Keratinocyte (primary cell): ENCODE data around the gene ZNF236. TPM values are rescaled to one million over a fixed set of nuclear protein-coding genes. Genes with fewer than 3 reads are reported as not detected.
"Not testable (repeated sequence)": the region's sequence is repeated elsewhere in the genome, so short reads cannot be mapped to it uniquely, and the experiment has no call there.

Source experiments
- DNase-seq: peaks from one replicate; pipeline ENCODE4 v3.0.0-alpha.2; 2011; ENCODE audit warnings: low read depth, missing footprints, low spot score
- FAIRE-seq: peaks from 2 replicates; lab custom pipeline; 2011; peaks lifted over from hg19 to GRCh38; lab: Jason Lieb, UNC
- H2AFZ ChIP-seq: 2 replicates; pipeline ENCODE4 v1.6.0; 2012; ENCODE audit warnings: low read length, control low read depth, inconsistent platforms; ENCODE audit not compliant: control insufficient read depth
- H3K27ac ChIP-seq: 2 replicates; pipeline ENCODE4 v1.5.1; 2011; ENCODE audit warnings: low read length; ENCODE audit not compliant: control insufficient read depth, insufficient read depth
- H3K27me3 ChIP-seq: 3 replicates; pipeline ENCODE4 v1.6.0; 2011; ENCODE audit warnings: low read length; ENCODE audit not compliant: control insufficient read depth, insufficient read depth; ENCODE audit errors: extremely low read depth
- H3K36me3 ChIP-seq, 2 experiments: 2 replicates in 1 of 2; 3 replicates in 1 of 2; pipeline ENCODE4 v1.5.1; 2011; ENCODE audit warnings: low read length in 2 of 2, mild to moderate bottlenecking in 1 of 2; ENCODE audit not compliant: control insufficient read depth in 2 of 2, insufficient read depth in 2 of 2; ENCODE audit errors: extremely low read depth in 1 of 2
- H3K4me1 ChIP-seq: 3 replicates; pipeline ENCODE4 v1.5.1; 2011; ENCODE audit warnings: low read length; ENCODE audit not compliant: control insufficient read depth, insufficient read depth; ENCODE audit errors: extremely low read depth
- H3K4me2 ChIP-seq: 3 replicates; pipeline ENCODE4 v1.6.0; 2011; ENCODE audit warnings: low read depth, low read length; ENCODE audit not compliant: control insufficient read depth, insufficient read depth; ENCODE audit errors: extremely low read depth
- H3K4me3 ChIP-seq, 3 experiments: fragments of 200-600 bp in 1 of 3; sonication (generic) in 1 of 3; 2 replicates in 2 of 3; 3 replicates in 1 of 3; pipeline ENCODE4 v1.5.1; 2011 to 2016; ENCODE audit warnings: low read length in 3 of 3, mild to moderate bottlenecking in 3 of 3, control low read depth in 2 of 3, inconsistent platforms in 1 of 3, low read depth in 1 of 3, mixed read lengths in 1 of 3, mixed run types in 1 of 3, moderate library complexity in 1 of 3; ENCODE audit not compliant: control insufficient read depth in 2 of 3, insufficient read depth in 2 of 3; ENCODE audit errors: extremely low read depth in 1 of 3
- H3K79me2 ChIP-seq: 2 replicates; pipeline ENCODE4 v1.6.0; 2012; ENCODE audit warnings: low read length; ENCODE audit not compliant: control insufficient read depth, insufficient read depth
- H3K9ac ChIP-seq: 3 replicates; pipeline ENCODE4 v1.6.0; 2011; ENCODE audit warnings: low read length; ENCODE audit not compliant: control insufficient read depth, insufficient read depth; ENCODE audit errors: extremely low read depth
- H3K9me1 ChIP-seq: 3 replicates; pipeline ENCODE4 v1.6.0; 2011; ENCODE audit warnings: low read length; ENCODE audit not compliant: control insufficient read depth, insufficient read depth; ENCODE audit errors: extremely low read depth
- H3K9me3 ChIP-seq: 2 replicates; pipeline ENCODE4 v1.5.1; 2012; ENCODE audit warnings: low read depth, low read length; ENCODE audit not compliant: control insufficient read depth
- H4K20me1 ChIP-seq: 3 replicates; pipeline ENCODE4 v1.6.0; 2011; ENCODE audit warnings: low read length; ENCODE audit not compliant: control insufficient read depth, insufficient read depth; ENCODE audit errors: extremely low read depth
- EZH2 ChIP-seq: IDR thresholded peaks from one replicate; pipeline ENCODE4 v1.6.1; 2012; ENCODE audit warnings: inconsistent platforms, mild to moderate bottlenecking, low read length, moderate library complexity
- dilution Hi-C: fragments of 300-500 bp; cut with MboI; formaldehyde crosslinking; loops from one replicate; pipeline ENCODE4 v1.7.0; 2020; ENCODE audit warnings: low sequenced_read_pairs; ENCODE audit not compliant: extremely low pct_ligation_motif_present
- polyA minus RNA-seq, 3 experiments: library from RNA; depleted of rRNA, polyadenylated mRNA; stranded (reverse); fragments of >200 nt; gene quantifications; 1 replicate in 1 of 3; 2 replicates in 1 of 3; 3 replicates in 1 of 3; pipeline ENCODE4 v1.2.3, GENCODE V29; 2011
- polyA plus RNA-seq, 5 experiments: library from polyadenylated mRNA; depleted of rRNA in 3 of 5; stranded (reverse) in 3 of 5; stranded (forward) in 1 of 5; unstranded in 1 of 5; fragments of >200 nt; gene quantifications; 1 replicate in 1 of 5; 2 replicates in 3 of 5; 3 replicates in 1 of 5; pipeline versions ENCODE4 v1.2.1 to v1.2.3, GENCODE V29; 2011 to 2012; ENCODE audit warnings: missing spikeins in 2 of 5, low read depth in 1 of 5, low replicate concordance in 1 of 5
- TF ChIP-seq, protein P1 (sequence below), 3 experiments: IDR thresholded peaks in 1 of 3; conservative IDR thresholded peaks in 1 of 3; optimal IDR thresholded peaks in 1 of 3; 2 replicates in 2 of 3; 3 replicates in 1 of 3; pipeline versions ENCODE3 to v1.5.1; 2011; ENCODE audit warnings: low read length in 3 of 3, mild to moderate bottlenecking in 3 of 3, moderate library complexity in 2 of 3, control low read depth in 1 of 3, inconsistent platforms in 1 of 3; ENCODE audit not compliant: insufficient read depth in 2 of 3; ENCODE audit errors: extremely low read depth in 1 of 3

Gene ZNF236
- polyA plus RNA-seq (3.6 to 4.6 TPM (median 4.5 TPM) in 3 replicates), polyA minus RNA-seq (15.4 to 30.8 TPM (median 25.0 TPM) in 3 replicates)
- 6.1 TPM for polyA plus RNA-seq (2011; ENCODE audit: low read depth)
- 2.1 and 2.3 TPM in 2 replicates for polyA plus RNA-seq (2011; cell fraction: cytosol; rRNA removed)
- polyA plus RNA-seq (2011; cell fraction: nucleus; rRNA removed): 10.7 and 14.4 TPM in 2 replicates
- polyA plus RNA-seq (2012; ENCODE audit: low replicate concordance): 2.1 and 3.4 TPM in 2 replicates
- 12.9 TPM for polyA minus RNA-seq (2011; cell fraction: cytosol; rRNA and poly(A)+ RNA removed)
- polyA minus RNA-seq (2011; cell fraction: nucleus; rRNA and poly(A)+ RNA removed): 43.8 and 47.6 TPM in 2 replicates

- H3K27me3 ChIP-seq: no peaks in the 10 kb centered on the region
- dilution Hi-C loops: no loop called here
- DNase-seq: no peak
- peaks cover 21% of the 10 kb centered on the region for H3K4me1 ChIP-seq
- peak within 1 kb of the TSS; percentile 98 for H3K4me2 ChIP-seq
- peak within 1 kb of the TSS; percentile 64 to 99 (median 96) for H3K4me3 ChIP-seq
- no peak for TF ChIP-seq EZH2
- TF ChIP-seq, protein P1, sequence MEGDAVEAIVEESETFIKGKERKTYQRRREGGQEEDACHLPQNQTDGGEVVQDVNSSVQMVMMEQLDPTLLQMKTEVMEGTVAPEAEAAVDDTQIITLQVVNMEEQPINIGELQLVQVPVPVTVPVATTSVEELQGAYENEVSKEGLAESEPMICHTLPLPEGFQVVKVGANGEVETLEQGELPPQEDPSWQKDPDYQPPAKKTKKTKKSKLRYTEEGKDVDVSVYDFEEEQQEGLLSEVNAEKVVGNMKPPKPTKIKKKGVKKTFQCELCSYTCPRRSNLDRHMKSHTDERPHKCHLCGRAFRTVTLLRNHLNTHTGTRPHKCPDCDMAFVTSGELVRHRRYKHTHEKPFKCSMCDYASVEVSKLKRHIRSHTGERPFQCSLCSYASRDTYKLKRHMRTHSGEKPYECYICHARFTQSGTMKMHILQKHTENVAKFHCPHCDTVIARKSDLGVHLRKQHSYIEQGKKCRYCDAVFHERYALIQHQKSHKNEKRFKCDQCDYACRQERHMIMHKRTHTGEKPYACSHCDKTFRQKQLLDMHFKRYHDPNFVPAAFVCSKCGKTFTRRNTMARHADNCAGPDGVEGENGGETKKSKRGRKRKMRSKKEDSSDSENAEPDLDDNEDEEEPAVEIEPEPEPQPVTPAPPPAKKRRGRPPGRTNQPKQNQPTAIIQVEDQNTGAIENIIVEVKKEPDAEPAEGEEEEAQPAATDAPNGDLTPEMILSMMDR (optimal IDR thresholded peaks at IDR 0.05 in 1 of 3, IDR thresholded peaks at IDR 0.05 in 1 of 3, conservative IDR thresholded peaks at IDR 0.05 in 1 of 3; ENCODE audit: extremely low read depth in 1 of 3, insufficient read depth in 2 of 3, low read length in 3 of 3): no peak
- peak within 1 kb of the TSS; percentile 94 for H3K27ac ChIP-seq
- no peaks in the 10 kb centered on the region for H3K36me3 ChIP-seq
- no peak for FAIRE-seq
- H3K9me1 ChIP-seq: no peaks in the 10 kb centered on the region
- peaks cover 75% of the 10 kb centered on the region for H3K79me2 ChIP-seq
- H3K9me3 ChIP-seq: no peaks in the 10 kb centered on the region
- H4K20me1 ChIP-seq: no peaks in the 10 kb centered on the region
- peak within 1 kb of the TSS; percentile 87 for H2AFZ ChIP-seq
- peak within 1 kb of the TSS; percentile 96 for H3K9ac ChIP-seq
These were observed at the start of gene ZNF236 for GRCh38 chr18:76822506-76823160. TSS of gene ZNF236 (plus strand) at chr18:76822557. CDS start at chr18:76822608, 51 bp downstream.

GRCh38 chr18:76772665-76773064 lies 49.7 kb upstream of the ZNF236 start:
- Histone ChIP-seq H3K27me3 (peaks cover 6% of the 10 kb centered on the region), H3K4me2 (no peak overlapping the region), H3K79me2 (no peaks in the 10 kb centered on the region), H3K9ac (no peak overlapping the region), H3K36me3 (no peaks in the 10 kb centered on the region), H3K4me1 (no peaks in the 10 kb centered on the region), H3K4me3 (no peak overlapping the region), H3K27ac (no peak overlapping the region), H2AFZ (no peak overlapping the region), H3K9me3 (no peaks in the 10 kb centered on the region), H4K20me1 (no peaks in the 10 kb centered on the region), H3K9me1 (no peaks in the 10 kb centered on the region)
- TF ChIP-seq, protein P1 (optimal IDR thresholded peaks at IDR 0.05 in 1 of 3, IDR thresholded peaks at IDR 0.05 in 1 of 3, conservative IDR thresholded peaks at IDR 0.05 in 1 of 3; ENCODE audit: extremely low read depth in 1 of 3, insufficient read depth in 2 of 3, low read length in 3 of 3): no peak
- TF ChIP-seq EZH2: no peak
- DNase-seq: no peak
- no peak for FAIRE-seq
- dilution Hi-C loops: no loop called here

DNA sequence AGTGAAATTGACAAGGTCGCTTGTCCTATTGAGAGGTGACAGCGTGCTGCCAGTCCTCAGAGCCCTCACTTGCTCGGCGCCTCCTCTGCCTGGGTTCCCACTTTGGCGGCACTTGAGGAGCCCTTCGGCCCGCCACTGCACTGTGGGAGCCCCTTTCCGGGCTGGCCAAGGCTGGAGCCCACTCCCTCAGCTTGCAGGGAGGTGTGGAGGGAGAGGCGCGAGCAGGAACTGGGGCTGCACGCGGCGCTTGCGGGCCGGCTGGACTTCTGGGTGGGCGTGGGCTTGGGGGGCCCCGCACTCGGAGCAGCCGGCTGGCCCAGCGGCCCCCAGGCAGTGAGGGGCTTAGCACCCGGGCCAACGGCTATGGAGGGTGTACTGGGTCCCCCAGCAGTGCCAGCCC lies 45.3 kb upstream of the ZNF236 start:
- FAIRE-seq: not testable (repeated sequence)

More for the DNA sequence above, 45.3 kb upstream of the ZNF236 start:
- H3K9me3 ChIP-seq, H2AFZ ChIP-seq, H3K4me1 ChIP-seq, H3K9me1 ChIP-seq, dilution Hi-C loops, H3K4me3 ChIP-seq, H3K4me2 ChIP-seq, H3K27me3 ChIP-seq, H3K9ac ChIP-seq, H3K79me2 ChIP-seq, H3K27ac ChIP-seq, DNase-seq, H3K36me3 ChIP-seq, H4K20me1 ChIP-seq: not testable (repeated sequence)
